HepG2 (cell line): ENCODE data around the gene DUSP22. TPM values are rescaled to one million over a fixed set of nuclear protein-coding genes. Genes with fewer than 3 reads are reported as not detected.
A peak's percentile ranks its signal among the peaks of the same experiment; 100 is the strongest.

Experiments
- BORCS8-MEF2B ChIP-seq: sonication (generic); formaldehyde crosslinking; IDR thresholded peaks from 2 replicates; pipeline ENCODE4 v1.8.0; 2022; ENCODE audit warnings: mild to moderate bottlenecking, missing genetic modification reagents
- CCDC6 ChIP-seq: sonication (generic); formaldehyde crosslinking; IDR thresholded peaks from 2 replicates; pipeline ENCODE4 v1.8.1; 2022; ENCODE audit warnings: mild to moderate bottlenecking, missing genetic modification reagents, moderate library complexity
- EP300 ChIP-seq, 3 experiments: sonication (generic) in 1 of 3; formaldehyde crosslinking in 1 of 3; IDR thresholded peaks; 2 replicates each; pipeline versions ENCODE4 v1.5.1 to v1.6.1; 2011 to 2020; ENCODE audit warnings: low read depth in 2 of 3, low read length in 2 of 3, borderline replicate concordance in 1 of 3, improper control_type of control experiment in 1 of 3, mild to moderate bottlenecking in 1 of 3, missing genetic modification reagents in 1 of 3, moderate library complexity in 1 of 3
- GMEB1 ChIP-seq: sonication (generic); formaldehyde crosslinking; IDR thresholded peaks from 2 replicates; pipeline ENCODE4 v1.5.1; 2020; ENCODE audit warnings: missing genetic modification reagents, mild to moderate bottlenecking, borderline replicate concordance
- HNRNPUL1 ChIP-seq: fragments of 200-400 bp; formaldehyde crosslinking; IDR thresholded peaks from 2 replicates; pipeline ENCODE4 v1.6.1; 2017; ENCODE audit warnings: low read depth, mild to moderate bottlenecking, low read length, moderate library complexity
- LCORL ChIP-seq, 2 experiments: fragments of 450-650 bp in 1 of 2; sonication (generic) in 1 of 2; formaldehyde crosslinking in 1 of 2; IDR thresholded peaks; 2 replicates each; pipeline versions ENCODE4 v1.5.0 to v1.6.1; 2017 to 2020; ENCODE audit warnings: antibody characterized with exemption in 1 of 2, missing genetic modification reagents in 1 of 2
- MAZ ChIP-seq, 2 experiments: sonication (generic) in 1 of 2; formaldehyde crosslinking in 1 of 2; IDR thresholded peaks; 2 replicates each; pipeline versions ENCODE4 v1.5.0 to v1.6.1; 2012 to 2020; ENCODE audit warnings: low read depth in 2 of 2, mild to moderate bottlenecking in 2 of 2, borderline replicate concordance in 1 of 2, improper control_type of control experiment in 1 of 2, low read length in 1 of 2, missing genetic modification reagents in 1 of 2, moderate library complexity in 1 of 2
- NCOA1 ChIP-seq: sonication (generic); formaldehyde crosslinking; IDR thresholded peaks from 2 replicates; pipeline ENCODE4 v1.9.0; 2021; ENCODE audit warnings: missing genetic modification reagents
- SOX6 ChIP-seq, 2 experiments: fragments of 450-650 bp in 1 of 2; sonication (generic) in 1 of 2; formaldehyde crosslinking in 1 of 2; IDR thresholded peaks; 2 replicates each; pipeline versions ENCODE4 v1.4.0 to v1.6.1; 2017 to 2020; ENCODE audit warnings: antibody characterized with exemption in 1 of 2, mild to moderate bottlenecking in 1 of 2, missing genetic modification reagents in 1 of 2
- SRSF1 ChIP-seq: fragments of 200-400 bp; formaldehyde crosslinking; optimal IDR thresholded peaks from 2 replicates; pipeline ENCODE3; 2017; ENCODE audit warnings: mild to moderate bottlenecking, low read depth, low read length, moderate library complexity
- XRCC5 ChIP-seq: fragments of 200-400 bp; formaldehyde crosslinking; optimal IDR thresholded peaks from 2 replicates; pipeline ENCODE3; 2017; ENCODE audit warnings: mild to moderate bottlenecking, low read length
- ZNF382 ChIP-seq: sonication (generic); formaldehyde crosslinking; IDR thresholded peaks from 2 replicates; pipeline ENCODE4 v1.5.0; 2020; ENCODE audit warnings: missing genetic modification reagents, mild to moderate bottlenecking, borderline replicate concordance
- ZNF670 ChIP-seq: sonication (generic); formaldehyde crosslinking; IDR thresholded peaks from 2 replicates; pipeline ENCODE4 v1.8.0; 2022; ENCODE audit warnings: mild to moderate bottlenecking, missing genetic modification reagents, borderline replicate concordance
- ZNF788 ChIP-seq: sonication (generic); formaldehyde crosslinking; IDR thresholded peaks from 2 replicates; pipeline ENCODE4 v1.5.0; 2020; ENCODE audit warnings: mild to moderate bottlenecking, missing genetic modification reagents, borderline replicate concordance
- polyA plus RNA-seq, 8 experiments: library from polyadenylated mRNA; depleted of rRNA in 3 of 8; stranded (reverse) in 7 of 8; unstranded in 1 of 8; fragments of >200 nt; fragmentation: Illumina TruSeq in 4 of 8; extraction: Trizol in 4 of 8; gene quantifications; 2 replicates each; pipeline versions ENCODE4 v1.2.1 to v1.2.3, GENCODE V29; 2011 to 2016; ENCODE audit warnings: low read depth in 4 of 8, missing spikeins in 1 of 8, mixed read lengths in 1 of 8; ENCODE audit not compliant: insufficient read depth in 1 of 8
- total RNA-seq, 5 experiments: library from RNA; depleted of rRNA; stranded (reverse); fragments of >200 nt; fragmentation: Illumina TruSeq; extraction: Trizol; gene quantifications; 2 replicates each; pipeline ENCODE4 v1.2.3, GENCODE V29; 2016; ENCODE audit warnings: low read depth in 1 of 5
- TF ChIP-seq, protein P1 (sequence below): sonication (generic); formaldehyde crosslinking; IDR thresholded peaks from 2 replicates; pipeline ENCODE4 v1.4.0; 2020; ENCODE audit warnings: missing genetic modification reagents
- TF ChIP-seq, protein P2 (sequence below): sonication (generic); formaldehyde crosslinking; IDR thresholded peaks from 2 replicates; pipeline ENCODE4 v1.4.0; 2020; ENCODE audit warnings: missing genetic modification reagents, mild to moderate bottlenecking, borderline replicate concordance

The DUSP22 gene
- total and polyA plus RNA-seq, 2 of the 13 experiments (the other 11 are each of a cell fraction or from before 2014, with no cell fraction given), result 20.2 to 32.8 TPM

DNA sequence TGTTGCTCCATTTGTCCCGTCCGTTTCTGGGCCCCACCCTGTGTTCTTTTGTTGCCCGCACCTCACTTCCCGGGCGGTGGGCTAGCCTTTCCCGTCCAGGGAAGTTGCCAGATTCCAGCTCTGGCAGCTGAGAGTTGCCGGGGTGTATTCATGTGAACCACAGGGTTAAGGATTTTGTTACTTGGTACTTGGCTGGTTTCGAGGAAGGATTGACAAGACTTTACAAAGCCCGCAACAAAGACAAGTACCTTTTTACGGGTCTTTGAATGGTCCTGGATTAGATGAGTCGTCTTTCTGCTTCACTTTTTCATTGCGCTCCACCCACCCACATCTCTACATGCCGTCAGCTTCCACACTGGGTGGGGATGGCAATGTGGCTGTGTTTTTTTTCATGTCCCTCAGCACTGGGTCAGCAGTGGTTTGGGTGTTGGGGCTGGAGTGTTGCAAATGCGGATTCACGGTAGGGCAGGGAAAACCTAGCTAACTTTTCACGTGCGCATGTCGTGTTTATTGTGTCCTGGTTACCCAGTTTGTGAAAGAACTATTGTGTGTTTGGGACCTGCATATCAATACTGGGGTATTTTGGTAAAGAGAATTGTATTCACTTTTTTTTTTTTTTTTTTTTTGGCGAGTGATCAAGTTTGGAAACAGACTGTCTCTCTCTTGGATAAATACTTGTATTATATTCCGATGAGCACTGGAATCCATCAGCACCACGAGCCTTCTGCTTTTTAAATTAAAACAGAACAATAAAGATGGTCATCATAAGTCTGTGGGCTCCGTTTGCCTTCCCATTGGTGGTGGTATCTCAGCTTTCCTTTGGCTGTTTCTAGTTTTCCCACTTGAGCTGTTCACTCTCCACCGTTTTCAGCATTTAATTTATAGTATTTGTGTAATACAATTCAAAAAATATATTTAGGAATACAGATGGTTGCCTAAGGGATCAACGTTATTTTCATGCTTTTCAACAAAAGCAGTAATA lies 1.2 kb downstream of the DUSP22 start (continued):
- TF ChIP-seq, protein P1, sequence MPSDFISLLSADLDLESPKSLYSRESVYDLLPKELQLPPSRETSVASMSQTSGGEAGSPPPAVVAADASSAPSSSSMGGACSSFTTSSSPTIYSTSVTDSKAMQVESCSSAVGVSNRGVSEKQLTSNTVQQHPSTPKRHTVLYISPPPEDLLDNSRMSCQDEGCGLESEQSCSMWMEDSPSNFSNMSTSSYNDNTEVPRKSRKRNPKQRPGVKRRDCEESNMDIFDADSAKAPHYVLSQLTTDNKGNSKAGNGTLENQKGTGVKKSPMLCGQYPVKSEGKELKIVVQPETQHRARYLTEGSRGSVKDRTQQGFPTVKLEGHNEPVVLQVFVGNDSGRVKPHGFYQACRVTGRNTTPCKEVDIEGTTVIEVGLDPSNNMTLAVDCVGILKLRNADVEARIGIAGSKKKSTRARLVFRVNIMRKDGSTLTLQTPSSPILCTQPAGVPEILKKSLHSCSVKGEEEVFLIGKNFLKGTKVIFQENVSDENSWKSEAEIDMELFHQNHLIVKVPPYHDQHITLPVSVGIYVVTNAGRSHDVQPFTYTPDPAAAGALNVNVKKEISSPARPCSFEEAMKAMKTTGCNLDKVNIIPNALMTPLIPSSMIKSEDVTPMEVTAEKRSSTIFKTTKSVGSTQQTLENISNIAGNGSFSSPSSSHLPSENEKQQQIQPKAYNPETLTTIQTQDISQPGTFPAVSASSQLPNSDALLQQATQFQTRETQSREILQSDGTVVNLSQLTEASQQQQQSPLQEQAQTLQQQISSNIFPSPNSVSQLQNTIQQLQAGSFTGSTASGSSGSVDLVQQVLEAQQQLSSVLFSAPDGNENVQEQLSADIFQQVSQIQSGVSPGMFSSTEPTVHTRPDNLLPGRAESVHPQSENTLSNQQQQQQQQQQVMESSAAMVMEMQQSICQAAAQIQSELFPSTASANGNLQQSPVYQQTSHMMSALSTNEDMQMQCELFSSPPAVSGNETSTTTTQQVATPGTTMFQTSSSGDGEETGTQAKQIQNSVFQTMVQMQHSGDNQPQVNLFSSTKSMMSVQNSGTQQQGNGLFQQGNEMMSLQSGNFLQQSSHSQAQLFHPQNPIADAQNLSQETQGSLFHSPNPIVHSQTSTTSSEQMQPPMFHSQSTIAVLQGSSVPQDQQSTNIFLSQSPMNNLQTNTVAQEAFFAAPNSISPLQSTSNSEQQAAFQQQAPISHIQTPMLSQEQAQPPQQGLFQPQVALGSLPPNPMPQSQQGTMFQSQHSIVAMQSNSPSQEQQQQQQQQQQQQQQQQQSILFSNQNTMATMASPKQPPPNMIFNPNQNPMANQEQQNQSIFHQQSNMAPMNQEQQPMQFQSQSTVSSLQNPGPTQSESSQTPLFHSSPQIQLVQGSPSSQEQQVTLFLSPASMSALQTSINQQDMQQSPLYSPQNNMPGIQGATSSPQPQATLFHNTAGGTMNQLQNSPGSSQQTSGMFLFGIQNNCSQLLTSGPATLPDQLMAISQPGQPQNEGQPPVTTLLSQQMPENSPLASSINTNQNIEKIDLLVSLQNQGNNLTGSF (CRISPR knock-in tag), result 0 out of 2 replicates have a peak, but pooled peaks have one; percentile 24
- TF ChIP-seq LCORL (IDR thresholded peaks at IDR 0.05) (no peak), LCORL (CRISPR knock-in tag; IDR thresholded peaks at IDR 0.05) (peak; percentile 57; the same call in 1 of the 2 replicates), HNRNPUL1 (no peak), ZNF788 (CRISPR knock-in tag) (0 out of 2 replicates have a peak, but pooled peaks have one; percentile 10), MAZ (IDR thresholded peaks at IDR 0.05; ENCODE audit: borderline replicate concordance, low read depth, low read length) (0 out of 2 replicates have a peak, but pooled peaks have one; percentile 11), MAZ (CRISPR knock-in tag; IDR thresholded peaks at IDR 0.05; ENCODE audit: low read depth) (no peak; the same call in 1 of the 2 replicates), XRCC5 (peak; percentile 41), GMEB1 (CRISPR knock-in tag) (0 out of 2 replicates have a peak, but pooled peaks have one; percentile 5), EP300 (IDR thresholded peaks at IDR 0.05; ENCODE audit: low read depth in 2 of 2, low read length in 2 of 2) (no peak), EP300 (CRISPR knock-in tag; IDR thresholded peaks at IDR 0.05; ENCODE audit: borderline replicate concordance) (peak; percentile 14; the same call in 1 of the 2 replicates), ZNF382 (CRISPR knock-in tag) (no peak), NCOA1 (CRISPR knock-in tag) (0 out of 2 replicates have a peak, but pooled peaks have one; percentile 47), CCDC6 (peak; percentile 13; the same call in 1 of the 2 replicates), SRSF1 (peak; percentile 16), BORCS8-MEF2B (CRISPR knock-in tag) (0 out of 2 replicates have a peak, but pooled peaks have one; percentile 25), ZNF670 (CRISPR knock-in tag) (peak; percentile 56; the same call in 1 of the 2 replicates), SOX6 (IDR thresholded peaks at IDR 0.05) (no peak), SOX6 (CRISPR knock-in tag; IDR thresholded peaks at IDR 0.05) (peak; percentile 38; the same call in 1 of the 2 replicates)
- TF ChIP-seq, protein P2, sequence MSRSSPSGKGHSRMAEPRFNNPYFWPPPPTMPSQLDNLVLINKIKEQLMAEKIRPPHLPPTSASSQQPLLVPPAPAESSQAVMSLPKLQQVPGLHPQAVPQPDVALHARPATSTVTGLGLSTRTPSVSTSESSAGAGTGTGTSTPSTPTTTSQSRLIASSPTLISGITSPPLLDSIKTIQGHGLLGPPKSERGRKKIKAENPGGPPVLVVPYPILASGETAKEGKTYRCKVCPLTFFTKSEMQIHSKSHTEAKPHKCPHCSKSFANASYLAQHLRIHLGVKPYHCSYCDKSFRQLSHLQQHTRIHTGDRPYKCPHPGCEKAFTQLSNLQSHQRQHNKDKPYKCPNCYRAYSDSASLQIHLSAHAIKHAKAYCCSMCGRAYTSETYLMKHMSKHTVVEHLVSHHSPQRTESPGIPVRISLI (CRISPR knock-in tag), result peak; percentile 52; the same call in 1 of the 2 replicates
